B cell (primary cell): Measurements from ENCODE around the gene CGB3.
"Not testable (repeated sequence)": the region's sequence is repeated elsewhere in the genome, so short reads cannot be mapped to it uniquely, and the experiment has no call there.

Source experiments
- CTCF ChIP-seq: fragments of 200-600 bp; IDR thresholded peaks from one replicate; pipeline ENCODE4 v1.8.0; 2022; ENCODE audit warnings: antibody characterized with exemption, mild to moderate bottlenecking
- EZH2 ChIP-seq: IDR thresholded peaks from 2 replicates; pipeline ENCODE4 v1.6.1; 2012; ENCODE audit warnings: borderline replicate concordance, low read depth, mild to moderate bottlenecking, moderate library complexity, low read length; ENCODE audit not compliant: insufficient read depth, poor library complexity, severe bottlenecking

GRCh38 chr19:49038111-49038510 lies 14.0 kb upstream of the CGB3 start:
- not testable (repeated sequence) for TF ChIP-seq CTCF, EZH2
